Embryonic facial prominence (tissue), 1 donor: Measurements from ENCODE around the gene KLF16.

Experiments
- DNase-seq: peaks from one replicate; pipeline ENCODE4 v3.0.0-alpha.2; 2016; ENCODE audit errors: extremely low spot score

KLF16 gene

DNA sequence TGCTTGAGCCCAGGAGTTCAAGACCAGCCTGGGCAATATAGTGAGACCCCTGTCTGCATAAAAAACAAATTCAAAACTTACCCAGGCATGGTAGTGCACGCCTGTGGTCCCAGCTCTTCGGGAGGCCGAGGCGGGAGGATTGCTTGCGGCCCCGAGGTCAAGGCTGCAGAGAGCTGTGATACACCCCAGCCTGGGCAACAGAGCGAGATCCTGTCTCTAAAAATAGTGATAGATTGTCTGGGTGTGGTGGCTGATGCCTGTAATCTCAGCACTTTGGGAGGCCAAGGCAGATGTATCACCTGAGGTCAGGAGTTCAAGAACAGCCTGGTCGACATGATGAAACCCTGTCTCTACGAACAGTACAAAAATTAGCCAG, 4.0 kb upstream of the KLF16 start:
- no peak for DNase-seq

DNA sequence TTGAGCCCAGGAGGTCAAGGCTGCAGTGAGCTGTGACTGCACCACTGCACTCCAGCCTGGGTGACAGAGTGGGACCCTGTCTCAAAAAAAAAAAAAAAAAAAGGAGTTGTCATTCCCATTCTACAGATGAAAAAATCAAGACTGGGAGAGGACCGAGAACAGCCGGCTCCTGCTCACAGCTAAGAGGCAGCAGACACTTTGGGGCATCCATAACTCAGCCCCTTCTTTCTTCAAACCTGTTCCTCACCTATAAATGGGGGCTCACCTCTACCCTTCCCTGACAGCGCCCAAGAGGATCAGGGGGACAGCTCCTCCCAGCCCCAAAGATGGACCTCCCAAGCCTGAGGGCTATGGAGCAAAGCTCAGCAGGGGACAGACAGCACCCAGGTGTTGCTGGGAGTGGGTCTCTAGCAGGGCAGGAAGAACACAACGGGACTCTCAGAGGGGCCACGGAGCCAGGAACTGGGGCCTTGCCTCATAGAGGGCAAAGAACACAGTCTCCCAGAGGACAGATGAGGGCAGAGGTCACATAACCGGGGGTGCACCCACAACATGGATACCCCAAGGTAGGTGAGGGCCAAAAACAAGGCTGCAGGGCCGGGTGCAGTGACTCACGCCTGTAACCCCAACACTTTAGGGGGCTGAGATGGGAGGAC, 3.4 kb upstream of the KLF16 start:
- DNase-seq = no peak

DNA sequence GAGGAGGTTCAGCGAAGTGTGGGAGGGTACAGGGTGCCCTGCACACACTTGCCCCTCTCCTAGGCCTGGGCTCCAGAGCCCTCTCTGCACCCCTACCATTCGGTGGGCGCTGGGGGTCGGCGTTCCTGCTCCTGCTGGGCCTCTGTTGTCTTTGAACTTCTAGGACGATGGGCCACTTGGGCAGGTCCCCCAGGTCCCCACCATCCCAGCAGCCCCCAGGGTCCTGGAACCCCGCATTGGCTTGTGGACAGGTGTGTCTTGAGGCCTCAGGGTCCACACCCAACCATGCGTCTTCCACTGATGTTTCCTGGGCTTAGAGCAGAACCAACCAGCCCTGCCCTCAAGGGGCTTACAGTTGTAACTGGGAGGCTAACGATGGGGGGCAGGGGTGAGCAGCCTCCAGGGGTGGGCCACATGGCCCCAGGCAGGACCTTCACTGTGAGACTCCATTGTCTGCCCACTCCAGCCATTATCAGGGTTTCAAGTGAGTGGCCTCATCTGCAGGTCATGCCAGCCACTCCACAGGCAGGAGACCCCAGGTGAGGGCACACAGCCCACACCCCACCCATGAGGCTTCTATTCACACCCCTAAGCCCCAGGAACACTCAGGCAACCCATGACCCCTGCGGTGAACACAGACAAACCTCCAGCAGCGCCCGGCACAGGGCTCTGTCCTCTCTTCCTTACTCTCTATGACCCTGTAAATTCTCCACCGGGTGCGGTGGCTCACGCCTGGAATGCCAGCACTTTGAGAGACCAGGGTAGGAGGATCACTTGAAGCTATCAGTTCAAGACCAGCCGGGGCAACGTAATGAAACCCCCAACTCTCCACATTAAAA, 2.0 kb upstream of the KLF16 start:
- no peak for DNase-seq

DNA sequence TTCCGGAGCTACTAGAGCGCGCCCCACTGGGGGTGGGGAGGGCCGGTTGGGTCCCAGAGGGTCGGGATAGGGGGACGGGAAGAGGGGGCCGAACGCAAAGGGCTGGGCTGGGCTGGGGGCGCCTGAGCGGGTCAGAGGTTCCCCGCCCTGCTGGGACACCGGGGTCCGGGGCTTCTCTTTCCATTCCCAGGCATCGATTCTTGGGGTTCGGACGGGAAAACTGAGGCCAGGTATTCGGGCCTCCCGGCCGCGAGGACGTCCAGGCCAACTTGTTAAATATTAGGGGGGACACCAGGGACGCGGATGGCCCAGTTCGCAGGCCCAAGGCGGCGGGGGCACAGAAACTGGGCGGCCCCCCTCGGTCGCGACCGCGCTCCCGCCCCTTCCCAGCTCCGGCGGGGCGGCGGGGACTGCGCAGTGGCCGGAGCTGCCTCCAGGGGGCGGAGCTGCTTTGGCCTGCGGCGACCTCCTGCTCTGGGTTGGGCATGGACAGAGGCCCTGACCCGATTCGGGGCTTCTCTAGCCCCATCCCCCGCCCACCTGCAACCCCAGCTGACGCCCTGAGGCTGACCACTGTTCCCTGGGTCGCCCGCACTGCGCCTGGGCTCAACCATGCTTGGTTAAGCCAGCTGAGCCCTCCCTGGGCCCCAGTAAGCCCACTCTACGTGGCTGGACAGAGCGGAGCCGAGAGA, 1.2 kb upstream of the KLF16 start:
- DNase-seq = no peak

DNA sequence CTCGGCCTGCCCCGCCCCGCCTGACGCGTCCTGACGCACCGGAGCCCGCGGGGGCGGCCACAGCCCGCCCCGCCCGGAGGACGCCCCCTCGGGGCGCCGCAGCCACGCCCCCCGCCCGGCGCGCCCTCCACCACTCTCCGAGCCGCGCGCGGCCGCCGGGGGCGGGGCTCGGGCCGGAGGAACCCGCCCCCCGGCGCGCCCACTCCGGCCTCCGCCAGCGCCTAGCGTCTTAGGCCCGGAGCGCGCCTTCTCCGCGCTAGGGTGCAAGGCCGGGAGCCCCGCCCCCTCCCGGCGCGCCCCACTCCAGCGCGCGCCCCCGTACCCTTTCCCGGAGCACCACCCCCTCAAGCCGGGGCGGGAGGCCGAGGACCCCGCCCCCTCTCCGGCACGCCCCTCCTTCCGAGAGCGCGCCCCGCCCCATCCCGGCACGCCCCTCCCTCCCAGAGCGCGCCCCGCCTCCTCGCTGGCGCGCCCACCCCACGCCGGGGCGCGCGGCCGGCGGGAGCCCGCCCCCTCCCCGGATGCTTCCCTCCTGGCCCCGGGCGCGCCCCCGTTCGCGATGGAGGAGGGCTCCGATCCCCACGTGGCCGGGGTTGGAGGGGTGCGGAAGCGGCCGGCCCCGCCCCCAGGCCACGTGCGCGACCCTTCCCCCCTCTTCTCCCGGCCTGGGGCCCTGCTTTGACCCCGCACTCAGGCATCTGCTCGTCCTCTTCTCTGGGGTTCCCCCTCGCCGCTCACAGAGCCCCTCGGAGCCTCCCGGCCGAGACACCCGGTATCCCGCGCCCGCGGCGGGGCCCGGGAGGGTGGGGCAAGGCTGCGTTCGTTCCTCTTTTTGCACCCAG, 480 bp upstream of the KLF16 start:
- peak; percentile 87 for DNase-seq

DNA sequence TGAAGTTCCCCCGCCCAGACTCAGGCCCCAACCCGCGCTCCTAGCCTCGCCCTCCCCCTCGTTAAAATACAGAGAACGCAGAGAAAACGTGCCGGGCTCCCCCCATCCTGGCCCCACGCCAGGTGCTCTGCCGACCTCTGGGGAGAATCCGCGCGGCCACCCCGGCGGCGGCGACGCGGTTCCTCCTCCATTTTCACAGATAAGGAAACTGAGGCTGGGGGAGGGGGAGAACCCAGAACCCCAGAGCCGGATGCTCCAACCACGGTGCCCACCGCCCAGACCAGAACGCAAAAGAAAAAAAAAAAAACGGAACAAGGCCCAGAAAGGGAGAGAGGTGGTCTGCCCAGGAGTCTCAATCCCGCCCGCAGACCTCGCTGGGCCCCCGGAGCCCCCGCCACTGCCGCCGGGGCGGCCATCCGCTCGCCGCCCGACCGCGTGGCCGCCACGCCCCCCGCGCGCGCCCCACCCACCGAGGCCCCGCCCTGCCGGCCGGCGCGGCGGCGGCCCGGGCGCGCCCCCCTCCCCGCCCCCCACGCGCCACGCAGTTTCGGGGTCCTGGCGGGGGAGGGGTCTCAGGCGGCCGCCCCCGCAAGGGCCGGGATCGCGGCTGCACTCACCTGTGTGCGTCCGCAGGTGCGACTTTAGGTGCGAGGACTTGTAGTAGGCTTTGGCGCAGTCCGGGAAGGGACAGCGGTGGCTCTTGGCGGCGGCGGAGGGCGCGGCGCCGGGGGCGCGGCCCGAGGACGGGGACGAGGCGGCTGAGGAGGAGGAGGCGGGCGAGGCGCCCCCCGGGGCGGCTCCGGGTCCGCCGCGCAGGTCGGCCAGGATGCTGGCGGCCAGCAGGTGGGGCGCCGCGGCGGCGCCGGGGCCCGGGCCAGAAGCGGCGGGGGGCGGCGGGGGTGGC, 703 bp downstream of the KLF16 start:
- DNase-seq = no peak

DNA sequence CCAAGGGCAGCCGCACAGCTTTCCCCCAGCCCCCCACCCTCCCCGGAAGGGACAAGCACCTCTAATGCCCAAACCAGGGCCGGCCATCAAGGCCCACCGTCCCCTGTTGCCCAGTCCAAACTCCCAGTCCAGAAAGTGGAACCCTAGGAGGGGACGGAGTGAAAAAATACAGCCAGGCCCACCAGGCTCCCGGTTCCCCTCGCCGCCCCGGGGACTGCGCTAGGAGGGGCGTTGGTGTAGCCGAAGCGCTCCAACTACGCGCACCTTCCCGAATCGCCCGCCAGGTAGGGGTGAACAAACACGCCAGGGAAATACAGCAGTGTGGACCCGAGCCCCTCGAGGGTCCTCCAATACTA, 1.3 kb downstream of the KLF16 start:
- no peak for DNase-seq

DNA sequence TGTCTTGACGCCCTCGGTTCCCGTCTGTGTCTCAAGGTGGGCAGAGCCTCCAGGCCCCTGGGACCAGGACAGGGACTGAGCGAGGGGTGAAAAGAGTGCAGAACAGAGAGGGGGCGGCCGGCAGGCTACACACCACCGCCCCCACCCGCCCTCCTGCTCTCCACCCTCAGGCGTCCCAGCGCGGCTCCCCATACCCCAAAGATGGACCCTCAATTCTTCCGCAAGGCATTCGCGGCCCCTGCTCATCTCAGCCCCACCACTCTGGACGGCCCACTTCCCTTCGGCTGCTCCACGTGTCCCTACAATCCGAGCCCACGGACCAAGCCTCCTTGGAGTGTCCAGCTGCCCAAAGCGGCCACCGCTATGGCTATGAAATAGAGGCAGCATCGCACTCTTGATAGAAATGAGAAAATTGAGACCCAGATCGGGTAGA, 1.8 kb downstream of the KLF16 start:
- no peak for DNase-seq

DNA sequence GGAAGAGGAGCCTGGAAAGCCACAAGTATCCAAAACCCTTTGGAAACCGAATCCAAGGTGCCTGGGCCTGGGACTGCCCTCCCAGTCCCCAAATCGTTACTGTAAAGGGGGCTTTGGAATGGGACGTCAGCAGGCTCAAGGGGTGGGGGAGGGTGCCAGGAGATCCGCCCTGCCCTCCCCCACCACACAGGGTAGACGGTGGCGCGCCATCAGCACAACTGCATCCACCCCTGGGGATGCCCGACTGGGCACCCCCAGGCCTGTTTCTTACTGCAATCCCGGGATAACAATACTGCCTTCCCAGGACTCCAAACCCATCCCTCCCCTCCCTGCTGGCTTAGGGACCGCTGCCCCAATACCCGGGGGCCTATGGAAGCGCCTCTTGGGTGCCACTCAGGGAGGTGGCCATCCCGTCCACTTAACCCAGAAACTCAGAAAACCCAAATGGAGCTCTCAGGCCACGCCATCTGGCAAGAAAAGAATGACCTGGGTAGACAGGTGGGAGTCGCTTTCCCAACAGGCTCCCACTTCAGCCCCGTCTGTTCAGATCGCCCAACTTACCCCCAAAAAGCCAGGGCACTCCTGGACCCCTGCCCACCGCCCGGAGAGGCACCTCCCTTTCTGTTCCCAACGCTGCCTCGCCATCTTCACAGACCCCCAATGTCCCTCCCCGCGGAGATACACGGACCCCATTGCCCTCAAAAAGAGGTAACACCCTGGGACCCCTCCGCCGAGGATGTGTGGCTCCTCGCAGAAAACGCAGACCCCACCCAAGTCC, 2.4 kb downstream of the KLF16 start:
- DNase-seq = no peak

DNA sequence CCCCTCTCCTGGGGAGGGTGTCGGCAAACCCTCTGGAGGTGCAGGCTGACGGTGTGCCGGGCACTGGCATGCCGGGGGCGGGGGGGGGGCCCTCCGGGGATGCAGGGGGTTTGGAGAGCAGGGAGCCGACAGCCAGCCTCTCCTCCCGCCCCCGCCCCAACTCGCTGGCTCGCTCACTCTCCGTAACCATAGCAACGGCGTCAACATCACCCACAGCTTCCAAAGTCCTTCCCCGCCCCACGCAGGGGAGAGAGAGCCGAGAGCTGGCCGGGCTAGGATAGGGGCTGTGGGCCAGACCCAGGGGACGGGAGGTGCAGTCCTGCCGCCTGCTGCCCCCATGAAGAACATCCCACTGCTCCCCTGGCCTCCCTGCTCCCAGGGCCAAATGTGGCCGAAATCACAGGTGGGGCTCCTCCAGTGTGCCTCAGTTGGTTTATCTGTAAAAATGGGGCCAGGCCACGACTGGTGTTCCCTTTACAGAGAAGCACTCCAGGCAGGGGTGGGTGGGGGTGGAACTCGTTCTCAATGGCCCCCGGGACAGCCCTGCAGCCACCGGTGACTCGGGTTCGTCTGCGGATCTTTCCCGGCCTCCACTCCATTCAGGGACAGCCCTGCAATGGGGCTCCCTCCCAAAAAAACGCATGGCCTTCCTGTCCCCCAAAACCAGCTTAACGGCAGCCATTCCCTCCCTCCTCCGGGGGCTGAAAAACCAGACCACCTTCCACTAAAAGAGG, 3.2 kb downstream of the KLF16 start:
- DNase-seq = peak; percentile 75

DNA sequence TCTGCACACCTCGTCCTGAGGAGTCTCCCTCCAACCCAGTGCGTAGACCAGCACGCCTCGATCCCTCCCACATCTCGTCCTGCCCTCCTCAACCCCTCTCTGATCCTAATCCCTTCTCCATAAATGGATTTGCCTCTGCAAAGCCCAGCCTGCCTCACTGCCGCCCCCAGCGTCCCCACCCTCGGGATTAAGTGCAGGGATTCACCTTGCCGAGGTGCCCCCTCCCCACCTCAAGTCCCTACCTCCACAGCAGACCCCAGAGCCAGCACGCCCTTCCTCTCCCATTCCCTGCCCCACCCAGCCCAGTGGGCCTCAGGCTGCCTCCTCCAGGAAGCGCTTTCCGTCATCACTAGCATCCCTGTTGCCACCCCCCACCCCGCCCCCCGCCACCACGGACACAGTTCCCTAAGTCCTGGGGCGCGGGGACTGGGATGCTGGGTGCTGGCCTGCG, 4.0 kb downstream of the KLF16 start:
- no peak for DNase-seq

DNA sequence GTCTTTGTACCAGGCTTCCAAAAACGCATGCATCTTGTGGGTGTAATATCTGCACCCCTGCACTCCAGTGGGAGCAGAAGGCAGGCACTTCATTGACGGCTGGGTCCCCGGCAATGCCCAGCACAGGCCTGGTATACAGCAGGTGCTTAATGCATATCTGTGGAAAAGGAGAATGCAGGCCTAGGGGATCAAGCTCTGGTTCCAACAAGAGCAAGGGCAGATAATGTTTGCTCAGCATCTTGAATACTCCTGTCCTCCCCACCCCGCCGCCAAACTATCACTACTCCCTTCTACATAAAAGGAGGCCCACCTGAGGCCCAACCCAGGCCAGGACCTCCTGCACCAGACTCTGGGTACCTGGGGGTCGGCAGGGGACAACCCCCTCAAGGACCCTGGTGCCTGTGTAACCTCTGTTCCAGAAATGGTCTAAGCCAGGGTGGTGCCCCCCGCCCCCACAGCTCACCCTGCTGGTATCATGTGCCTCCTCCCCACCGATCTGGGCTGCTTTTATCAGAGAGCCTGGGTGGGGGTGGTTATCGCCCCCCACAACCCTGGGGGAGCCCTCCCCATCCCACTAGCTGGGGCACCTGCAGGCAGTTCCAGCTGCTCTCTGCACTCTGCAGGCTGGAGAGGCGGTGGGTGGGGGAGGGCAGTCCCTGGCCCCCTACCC, 4.8 kb downstream of the KLF16 start:
- no peak for DNase-seq

DNA sequence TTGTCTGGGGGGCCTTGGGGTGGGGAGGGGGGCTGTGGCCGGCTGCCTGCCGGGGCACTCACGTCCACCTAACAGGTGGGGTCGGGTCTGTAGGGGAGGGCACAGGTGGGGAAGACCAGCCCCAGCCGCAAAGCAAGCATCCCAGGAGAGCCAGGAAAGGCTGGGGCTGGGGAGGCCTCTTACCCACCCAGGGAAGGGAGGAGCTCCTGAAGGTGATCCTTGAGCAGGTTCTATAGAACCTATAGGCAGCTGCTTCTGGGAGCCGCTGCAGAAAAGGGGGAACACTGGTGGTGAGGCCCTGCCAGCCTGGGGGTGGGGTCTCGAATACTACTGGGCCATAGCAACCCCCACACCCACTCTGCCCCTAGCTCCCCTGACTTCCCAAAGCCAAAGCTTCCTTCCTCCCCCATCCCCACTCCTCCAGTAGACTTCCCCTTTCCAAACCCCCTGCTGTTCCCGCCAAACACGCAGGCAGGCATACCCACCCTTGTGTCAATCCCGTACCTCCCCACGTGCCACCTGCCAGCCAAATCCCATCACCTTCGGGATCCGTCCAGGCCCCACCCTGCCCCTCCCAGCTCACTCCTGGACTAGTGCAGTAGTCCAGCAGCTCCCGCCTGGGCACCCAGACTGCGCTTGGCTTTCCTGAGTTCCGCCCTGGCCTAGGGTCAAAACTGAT, 5.6 kb downstream of the KLF16 start:
- no peak for DNase-seq

DNA sequence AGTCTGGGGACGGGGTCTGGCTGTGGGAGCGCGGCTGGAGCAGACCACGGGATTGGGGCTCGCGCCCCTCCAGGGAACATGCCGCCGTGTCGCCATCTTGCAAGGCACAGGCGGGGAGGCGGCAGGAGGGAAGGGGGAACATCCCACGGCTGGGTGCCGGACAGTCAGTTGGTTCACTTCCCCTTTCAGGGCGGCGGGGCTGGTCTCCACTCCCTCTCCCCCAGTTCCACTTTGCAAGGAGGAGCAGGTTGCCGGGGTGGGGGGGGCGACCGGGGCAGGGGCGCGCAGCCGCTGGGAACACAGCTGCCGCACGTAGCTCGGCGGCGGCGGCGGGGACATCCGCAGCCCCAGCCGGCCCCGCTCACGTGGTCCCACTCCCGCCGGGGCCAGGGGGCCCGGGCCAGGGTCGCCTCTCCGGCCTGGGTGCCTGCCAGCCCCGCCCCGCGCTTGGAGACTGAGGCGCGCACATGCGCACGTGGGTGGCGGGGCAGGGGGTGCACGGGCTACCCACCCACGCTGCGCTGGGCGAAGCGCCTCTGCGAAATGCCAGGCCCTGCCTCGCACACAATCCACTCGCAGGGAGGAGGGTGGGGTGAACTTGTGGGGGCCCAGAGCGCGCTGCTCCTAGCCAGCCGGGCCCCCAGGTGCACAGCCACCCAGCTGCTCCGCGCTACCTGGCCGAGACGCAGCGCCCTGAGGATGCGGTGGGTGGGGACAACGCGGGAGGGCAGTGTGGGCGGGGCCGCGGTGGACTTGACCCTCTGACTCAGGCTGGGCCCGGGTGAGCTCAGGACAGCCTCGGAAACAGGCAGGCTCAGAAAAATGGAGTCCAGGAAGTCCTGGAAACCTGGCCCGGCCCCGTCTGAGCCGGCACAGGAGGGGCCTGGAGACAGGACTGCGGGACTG, 6.4 kb downstream of the KLF16 start:
- DNase-seq = no peak

DNA sequence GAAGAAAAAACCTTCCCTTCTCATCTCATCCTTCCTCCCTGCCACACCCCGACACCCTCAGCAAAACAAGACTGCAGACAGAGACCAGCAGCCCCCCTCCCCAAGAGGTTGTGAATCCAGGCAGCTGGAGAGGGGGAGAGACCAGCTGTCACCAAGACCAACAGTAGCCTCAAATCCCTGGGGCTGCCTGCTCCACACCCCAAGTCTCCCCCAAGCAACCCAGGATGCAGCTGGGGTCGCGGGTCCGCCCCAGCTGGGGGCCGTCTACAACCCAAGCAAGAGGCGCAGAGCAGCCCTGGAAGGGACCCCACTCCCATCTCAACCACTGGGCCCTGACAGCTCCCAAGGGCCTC, 7.1 kb downstream of the KLF16 start:
- no peak for DNase-seq

DNA sequence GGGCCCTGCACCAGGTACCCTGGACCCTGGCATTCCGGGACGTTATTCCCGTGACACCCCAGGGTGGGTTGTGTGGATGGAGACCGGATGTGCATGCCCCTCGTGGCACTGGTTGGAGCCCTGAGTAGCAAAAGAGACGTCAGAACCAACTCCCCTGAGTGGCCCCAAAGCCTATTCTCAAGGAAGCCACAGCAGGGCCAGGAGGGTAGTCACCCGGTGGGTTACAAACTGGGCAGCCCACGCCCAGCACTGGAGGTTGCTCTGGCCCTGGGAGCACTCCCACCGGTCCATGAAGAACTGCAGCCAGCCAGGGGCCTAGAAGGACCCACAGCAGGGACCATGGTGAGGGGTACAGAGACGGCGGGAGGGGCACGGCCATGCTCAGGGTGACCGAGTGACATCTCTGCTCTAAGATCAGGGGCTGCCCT, 7.5 kb downstream of the KLF16 start:
- DNase-seq = no peak
